DND-41 (cell line): ENCODE results near the gene KMT2B.

Experiments used
- ATAC-seq: fragments of 200-7000 bp; cut with Tn5 transposase; 3 replicates; pipeline ENCODE4 v1.9.1; 2021; ENCODE audit warnings: low read depth; ENCODE audit not compliant: insufficient read depth
- DNase-seq: peaks from one replicate; pipeline ENCODE4 v3.0.0-alpha.2; 2020
- H2AFZ ChIP-seq: 2 replicates; pipeline ENCODE4 v1.6.0; 2012; ENCODE audit warnings: low read depth, low read length
- H3K27ac ChIP-seq: 2 replicates; pipeline ENCODE4 v1.5.1; 2012; ENCODE audit warnings: low read length, inconsistent platforms
- H3K27me3 ChIP-seq: fragments of 200-600 bp; sonication (generic); 2 replicates; pipeline ENCODE4 v1.6.0; 2012; ENCODE audit warnings: low read length, mild to moderate bottlenecking, inconsistent platforms; ENCODE audit not compliant: insufficient read depth, poor library complexity
- H3K36me3 ChIP-seq: 2 replicates; pipeline ENCODE4 v1.5.1; 2012; ENCODE audit warnings: low read length, inconsistent platforms; ENCODE audit not compliant: insufficient read depth
- H3K4me1 ChIP-seq: 2 replicates; pipeline ENCODE4 v1.5.1; 2012; ENCODE audit warnings: mild to moderate bottlenecking, low read length; ENCODE audit not compliant: insufficient read depth
- H3K4me2 ChIP-seq: 2 replicates; pipeline ENCODE4 v1.6.0; 2012; ENCODE audit warnings: mild to moderate bottlenecking, moderate library complexity, low read length, inconsistent platforms; ENCODE audit not compliant: insufficient read depth
- H3K4me3 ChIP-seq, 2 experiments: fragments of 200-600 bp in 1 of 2; shearing (Covaris generic) in 1 of 2; 2 replicates each; pipeline ENCODE4 v1.5.1; 2012 to 2016; ENCODE audit warnings: inconsistent platforms in 2 of 2, low read length in 2 of 2, mild to moderate bottlenecking in 2 of 2, low read depth in 1 of 2, moderate library complexity in 1 of 2
- H3K79me2 ChIP-seq: 2 replicates; pipeline ENCODE4 v1.6.0; 2012; ENCODE audit warnings: low read length, inconsistent platforms; ENCODE audit not compliant: insufficient read depth
- H3K9ac ChIP-seq: 2 replicates; pipeline ENCODE4 v1.6.0; 2012; ENCODE audit warnings: low read depth, mild to moderate bottlenecking, inconsistent platforms, low read length, moderate library complexity
- H3K9me3 ChIP-seq: 2 replicates; pipeline ENCODE4 v1.5.1; 2012; ENCODE audit warnings: low read length, moderate library complexity, mild to moderate bottlenecking, inconsistent platforms; ENCODE audit not compliant: insufficient read depth, severe bottlenecking
- H4K20me1 ChIP-seq: 2 replicates; pipeline ENCODE4 v1.6.0; 2012; ENCODE audit warnings: low read length; ENCODE audit not compliant: insufficient read depth
- EZH2 ChIP-seq: IDR thresholded peaks from 3 replicates; pipeline ENCODE4 v1.6.1; 2012; ENCODE audit warnings: borderline replicate concordance, low read depth, mild to moderate bottlenecking, moderate library complexity, low read length, inconsistent platforms; ENCODE audit not compliant: severe bottlenecking
- TF ChIP-seq, protein P1 (sequence below): IDR thresholded peaks from 2 replicates; pipeline ENCODE4 v1.5.1; 2012; ENCODE audit warnings: borderline replicate concordance, low read length, moderate library complexity, mild to moderate bottlenecking; ENCODE audit not compliant: poor library complexity, severe bottlenecking; ENCODE audit errors: extremely low read depth

The KMT2B gene

DNA sequence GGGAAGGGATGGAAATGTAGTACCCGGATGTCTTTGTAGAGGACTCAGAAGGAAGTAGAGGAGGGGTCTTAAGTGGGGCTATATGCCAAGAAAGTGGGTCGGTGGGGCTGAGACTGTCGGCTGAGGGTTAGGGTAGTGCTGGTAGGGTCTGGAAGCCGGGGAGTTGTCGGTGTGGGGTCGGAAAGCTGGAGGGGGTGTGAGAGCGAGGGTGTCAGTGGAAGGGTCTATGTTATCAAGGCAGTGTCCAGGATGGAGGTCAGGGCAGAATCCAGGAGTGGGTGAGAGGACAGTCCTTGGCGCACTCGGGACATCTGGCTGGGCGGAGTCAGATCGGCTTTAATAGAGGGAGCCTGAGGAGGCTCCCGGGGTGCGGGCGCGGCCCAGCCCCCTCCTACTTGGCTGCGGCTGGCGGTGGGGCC, 37.3 kb downstream of the KMT2B start:
- DNase-seq (no peak), ATAC-seq (no peak)
- no peak overlapping the region for H3K4me3 ChIP-seq
- peaks cover 36% of the 10 kb centered on the region for H3K36me3 ChIP-seq
- H3K27me3 ChIP-seq: no peaks in the 10 kb centered on the region
- no peak overlapping the region for H3K4me2 ChIP-seq
- H3K27ac ChIP-seq: no peak overlapping the region
- no peaks in the 10 kb centered on the region for H3K9me3 ChIP-seq
- no peak for TF ChIP-seq EZH2
- TF ChIP-seq, protein P1, sequence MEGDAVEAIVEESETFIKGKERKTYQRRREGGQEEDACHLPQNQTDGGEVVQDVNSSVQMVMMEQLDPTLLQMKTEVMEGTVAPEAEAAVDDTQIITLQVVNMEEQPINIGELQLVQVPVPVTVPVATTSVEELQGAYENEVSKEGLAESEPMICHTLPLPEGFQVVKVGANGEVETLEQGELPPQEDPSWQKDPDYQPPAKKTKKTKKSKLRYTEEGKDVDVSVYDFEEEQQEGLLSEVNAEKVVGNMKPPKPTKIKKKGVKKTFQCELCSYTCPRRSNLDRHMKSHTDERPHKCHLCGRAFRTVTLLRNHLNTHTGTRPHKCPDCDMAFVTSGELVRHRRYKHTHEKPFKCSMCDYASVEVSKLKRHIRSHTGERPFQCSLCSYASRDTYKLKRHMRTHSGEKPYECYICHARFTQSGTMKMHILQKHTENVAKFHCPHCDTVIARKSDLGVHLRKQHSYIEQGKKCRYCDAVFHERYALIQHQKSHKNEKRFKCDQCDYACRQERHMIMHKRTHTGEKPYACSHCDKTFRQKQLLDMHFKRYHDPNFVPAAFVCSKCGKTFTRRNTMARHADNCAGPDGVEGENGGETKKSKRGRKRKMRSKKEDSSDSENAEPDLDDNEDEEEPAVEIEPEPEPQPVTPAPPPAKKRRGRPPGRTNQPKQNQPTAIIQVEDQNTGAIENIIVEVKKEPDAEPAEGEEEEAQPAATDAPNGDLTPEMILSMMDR: no peak
- H4K20me1 ChIP-seq: peaks cover 19% of the 10 kb centered on the region
- peaks cover 22% of the 10 kb centered on the region for H3K79me2 ChIP-seq
- no peak overlapping the region for H3K9ac ChIP-seq
- H3K4me1 ChIP-seq: peaks cover 27% of the 10 kb centered on the region
- no peak overlapping the region for H2AFZ ChIP-seq

DNA sequence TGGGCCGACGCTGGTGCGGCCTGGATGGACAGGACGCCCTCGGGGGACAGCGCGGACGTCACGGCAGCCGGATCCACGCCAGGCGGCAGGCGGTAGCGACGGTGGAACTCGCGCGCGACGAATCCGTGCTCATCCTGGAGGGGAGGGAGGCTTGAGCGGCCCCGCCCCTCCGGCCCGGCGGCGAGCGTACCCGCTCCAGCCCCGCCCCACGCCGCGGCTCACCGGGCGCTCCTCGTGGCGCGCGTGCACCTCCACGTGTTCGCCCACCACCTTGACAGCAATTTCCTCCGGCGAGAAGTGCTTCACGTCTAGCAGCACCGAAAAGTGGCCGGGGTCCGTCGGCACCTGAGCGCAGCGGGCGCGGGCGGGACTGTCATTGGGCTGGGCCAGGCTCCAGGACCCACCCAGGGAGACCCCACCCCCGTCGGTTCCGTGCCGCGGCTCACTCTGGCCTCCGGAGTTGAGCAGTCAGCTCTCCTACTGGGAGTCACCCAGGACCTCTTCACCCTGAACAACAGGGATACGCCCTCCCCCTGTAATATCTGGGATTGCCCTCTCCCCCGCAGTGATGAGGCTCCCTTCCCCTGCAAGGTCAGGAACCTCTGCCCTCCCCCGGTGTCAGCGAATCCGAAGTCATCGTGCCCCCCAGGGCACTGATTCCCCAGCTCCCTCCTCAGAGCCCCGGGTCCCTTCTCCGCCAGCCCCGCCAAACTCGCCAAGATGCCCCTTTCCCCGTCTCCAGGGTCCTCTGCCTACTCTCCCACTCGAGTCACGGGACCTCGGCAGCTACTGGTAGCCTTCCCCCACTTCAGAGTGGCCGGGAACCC, 38.0 kb downstream of the KMT2B start:
- DNase-seq (no peak), ATAC-seq (no peak)
- TF ChIP-seq, protein P1: no peak
- TF ChIP-seq EZH2: no peak
- no peaks in the 10 kb centered on the region for H3K27me3 ChIP-seq
- no peak overlapping the region for H2AFZ ChIP-seq
- peaks cover 42% of the 10 kb centered on the region for H3K36me3 ChIP-seq
- H3K9ac ChIP-seq: no peak overlapping the region
- no peak overlapping the region for H3K4me3 ChIP-seq
- H3K27ac ChIP-seq: no peak overlapping the region
- H3K4me1 ChIP-seq: peaks cover 26% of the 10 kb centered on the region
- no peaks in the 10 kb centered on the region for H3K9me3 ChIP-seq
- H3K4me2 ChIP-seq: no peak overlapping the region
- H3K79me2 ChIP-seq: peaks cover 26% of the 10 kb centered on the region
- peaks cover 16% of the 10 kb centered on the region for H4K20me1 ChIP-seq

DNA sequence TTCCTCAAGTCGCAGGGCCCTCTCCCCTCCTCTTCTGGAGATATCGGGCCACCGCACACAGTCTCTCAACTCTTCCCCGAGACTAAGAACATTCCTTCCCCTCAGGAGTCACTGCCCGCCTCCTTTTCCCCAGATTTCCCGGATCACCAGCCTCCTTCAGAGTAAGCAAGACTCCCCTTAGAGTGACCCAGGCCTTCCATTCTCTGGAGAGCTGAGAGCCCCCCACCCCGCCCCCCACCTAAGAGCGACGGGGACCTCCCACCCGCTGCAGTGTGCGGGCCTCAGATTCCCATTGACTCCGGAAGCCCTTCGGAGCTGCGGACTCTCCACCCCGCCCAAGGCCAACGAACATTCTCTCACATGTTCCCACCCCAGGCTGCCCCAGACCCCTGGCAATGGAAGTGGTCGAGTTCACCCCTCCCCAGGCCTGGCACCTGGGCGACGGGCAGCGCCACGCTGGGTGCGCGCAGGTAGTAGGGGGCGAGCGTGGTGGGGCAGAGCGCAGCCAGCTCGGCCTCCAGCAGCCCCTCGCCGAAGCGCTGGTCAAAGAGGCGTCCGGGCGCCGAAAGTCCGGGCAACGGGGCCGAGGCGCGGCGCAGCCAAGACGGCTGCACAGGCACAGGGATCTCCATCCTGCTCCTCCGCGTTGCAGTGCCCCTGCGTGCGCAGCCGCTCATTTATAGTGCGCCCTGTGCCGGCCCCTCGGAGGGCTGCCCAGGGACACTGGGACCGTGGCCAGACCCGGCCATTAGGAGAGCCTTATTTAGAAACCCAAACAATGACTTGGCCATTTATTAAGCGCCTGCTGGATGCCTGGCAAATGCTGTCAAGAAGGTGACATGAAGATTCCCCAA, 38.8 kb downstream of the KMT2B start, which contains the start of gene HSPB6:
HSPB6 (minus strand) TSS at position 653 of the 854 bp plus-strand sequence; CDS start at position 632, 21 bp downstream.
- ATAC-seq: no peak
- peak within 1 kb of the TSS; percentile 62 for H2AFZ ChIP-seq
- peak within 1 kb of the TSS; percentile 97 for H3K9ac ChIP-seq
- peaks cover 49% of the 10 kb centered on the region for H3K36me3 ChIP-seq
- peak within 1 kb of the TSS; percentile 88 for H3K27ac ChIP-seq
- peak within 1 kb of the TSS; percentile 70 for H3K4me2 ChIP-seq
- no peak for TF ChIP-seq EZH2
- no peak for DNase-seq
- H4K20me1 ChIP-seq: peaks cover 22% of the 10 kb centered on the region
- peaks cover 26% of the 10 kb centered on the region for H3K4me1 ChIP-seq
- no peaks in the 10 kb centered on the region for H3K27me3 ChIP-seq
- H3K9me3 ChIP-seq: no peaks in the 10 kb centered on the region
- peak within 1 kb of the TSS; percentile 30 to 61 for H3K4me3 ChIP-seq
- H3K79me2 ChIP-seq: peaks cover 30% of the 10 kb centered on the region

DNA sequence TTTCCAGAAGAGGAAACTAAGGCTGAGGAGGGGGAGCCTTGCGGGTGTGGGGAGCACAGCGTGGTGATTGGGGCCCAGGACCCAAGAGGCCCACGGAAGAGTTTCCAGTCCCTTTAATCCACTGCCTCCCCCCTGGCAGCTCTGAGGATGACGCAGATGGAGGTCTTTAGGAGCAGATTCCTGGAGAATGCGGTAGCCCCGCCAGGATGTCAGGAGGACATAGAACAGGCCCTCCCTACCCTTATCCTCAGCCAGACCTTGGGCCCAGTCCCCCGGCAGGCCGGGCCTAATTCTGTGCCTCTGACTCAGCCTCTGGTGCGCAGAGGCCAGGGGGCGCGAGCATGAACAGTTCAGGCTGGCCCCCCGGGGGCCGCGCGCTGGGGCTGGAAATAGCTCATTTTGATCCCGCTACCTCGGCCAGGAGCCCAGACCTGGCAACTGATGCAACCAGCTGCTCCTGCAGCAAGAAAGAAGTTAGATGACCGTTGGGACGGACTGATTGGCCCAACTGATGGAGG, 39.5 kb downstream of the KMT2B start:
- Histone ChIP-seq H3K9ac (peak overlapping the region; percentile 72), H4K20me1 (peaks cover 22% of the 10 kb centered on the region), H3K27ac (peak overlapping the region; percentile 88), H3K4me2 (peak overlapping the region; percentile 70), H3K36me3 (peaks cover 53% of the 10 kb centered on the region), H3K4me3 (peak overlapping the region; percentile 30 to 61), H3K4me1 (peaks cover 26% of the 10 kb centered on the region), H2AFZ (peak overlapping the region; percentile 62), H3K27me3 (no peaks in the 10 kb centered on the region), H3K79me2 (peaks cover 30% of the 10 kb centered on the region), H3K9me3 (no peaks in the 10 kb centered on the region)
- peak; percentile 3; the same call in 2 of the 3 replicates for ATAC-seq
- no peak for DNase-seq
- no peak for TF ChIP-seq EZH2
- TF ChIP-seq, protein P1: no peak
